ENCODE measurements around the gene MRPL19.

Gene MRPL19

GRCh38 chr2:75622929-75623328 lies 23.7 kb upstream of the MRPL19 start:
- Histone ChIP-seq H3K4me2 (ENCODE audit: low read length) (no peak overlapping the region), H3K27me3 (ENCODE audit: control insufficient read depth, low read length) (peaks cover 10% of the 10 kb centered on the region), H3K4me3 (ENCODE audit: low read length) (no peak overlapping the region), H3K9me3 (ENCODE audit: control insufficient read depth, insufficient read depth, low read length) (no peaks in the 10 kb centered on the region), H3K4me1 (ENCODE audit: control insufficient read depth, low read length) (no peaks in the 10 kb centered on the region), H3K9me2 (replicated peaks; ENCODE audit: control insufficient read depth, low read length) (no peaks in the 10 kb centered on the region), H3K79me2 (ENCODE audit: control insufficient read depth, low read length) (no peaks in the 10 kb centered on the region), H3K27ac (ENCODE audit: low read depth, low read length) (no peak overlapping the region), H3F3A (ENCODE audit: control insufficient read depth, insufficient read depth) (no peaks in the 10 kb centered on the region), H4K20me1 (ENCODE audit: control insufficient read depth, insufficient read depth, low read depth, low read length) (no peaks in the 10 kb centered on the region), H3K36me3 (ENCODE audit: control insufficient read depth, low read length) (no peaks in the 10 kb centered on the region)
- TF ChIP-seq CTCF (IDR thresholded peaks at IDR 0.05; ENCODE audit: low read depth, low read length, poor library complexity, severe bottlenecking) = no peak
- TF ChIP-seq EZH2phosphoT487 (IDR thresholded peaks at IDR 0.05; ENCODE audit: borderline replicate concordance, low read length) = no peak

GRCh38 chr2:75627902-75628504 lies 18.6 kb upstream of the MRPL19 start:
- H3K79me2 ChIP-seq (ENCODE audit: control insufficient read depth, low read length) = no peaks in the 10 kb centered on the region
- 0 out of 2 replicates have a peak, but pooled peaks cover 2% of the 10 kb centered on the region for H3K27me3 ChIP-seq (ENCODE audit: control insufficient read depth, low read length)
- H3K36me3 ChIP-seq (ENCODE audit: control insufficient read depth, low read length) = no peaks in the 10 kb centered on the region
- H3K4me3 ChIP-seq (ENCODE audit: low read length) = no peak overlapping the region
- TF ChIP-seq CTCF (IDR thresholded peaks at IDR 0.05; ENCODE audit: low read depth, low read length, poor library complexity, severe bottlenecking) (peak; percentile 89), EZH2phosphoT487 (IDR thresholded peaks at IDR 0.05; ENCODE audit: borderline replicate concordance, low read length) (no peak)
- H3K9me3 ChIP-seq (ENCODE audit: control insufficient read depth, insufficient read depth, low read length) = no peaks in the 10 kb centered on the region
- no peak overlapping the region for H3K4me2 ChIP-seq (ENCODE audit: low read length)
- no peaks in the 10 kb centered on the region for H4K20me1 ChIP-seq (ENCODE audit: control insufficient read depth, insufficient read depth, low read depth, low read length)
- H3K4me1 ChIP-seq (ENCODE audit: control insufficient read depth, low read length) = no peaks in the 10 kb centered on the region
- no peaks in the 10 kb centered on the region for H3F3A ChIP-seq (ENCODE audit: control insufficient read depth, insufficient read depth)
- H3K9me2 ChIP-seq (replicated peaks; ENCODE audit: control insufficient read depth, low read length) = no peaks in the 10 kb centered on the region
- H3K27ac ChIP-seq (ENCODE audit: low read depth, low read length) = no peak overlapping the region

- H3K27me3 ChIP-seq (ENCODE audit: control insufficient read depth, low read length) = peaks cover 5% of the 10 kb centered on the region; the same call in 1 of the 2 replicates
- H3K36me3 ChIP-seq (ENCODE audit: control insufficient read depth, low read length) = no peaks in the 10 kb centered on the region
- no peak overlapping the region for H3K4me3 ChIP-seq (ENCODE audit: low read length)
- H3K9me3 ChIP-seq (ENCODE audit: control insufficient read depth, insufficient read depth, low read length) = no peaks in the 10 kb centered on the region
- H4K20me1 ChIP-seq (ENCODE audit: control insufficient read depth, insufficient read depth, low read depth, low read length) = no peaks in the 10 kb centered on the region
- H3K27ac ChIP-seq (ENCODE audit: low read depth, low read length) = no peak overlapping the region
- TF ChIP-seq EZH2phosphoT487 (IDR thresholded peaks at IDR 0.05; ENCODE audit: borderline replicate concordance, low read length) (no peak), CTCF (IDR thresholded peaks at IDR 0.05; ENCODE audit: low read depth, low read length, poor library complexity, severe bottlenecking) (no peak)
- H3K4me1 ChIP-seq (ENCODE audit: control insufficient read depth, low read length) = no peaks in the 10 kb centered on the region
- H3K4me2 ChIP-seq (ENCODE audit: low read length) = no peak overlapping the region
- no peaks in the 10 kb centered on the region for H3F3A ChIP-seq (ENCODE audit: control insufficient read depth, insufficient read depth)
- no peaks in the 10 kb centered on the region for H3K9me2 ChIP-seq (replicated peaks; ENCODE audit: control insufficient read depth, low read length)
- H3K79me2 ChIP-seq (ENCODE audit: control insufficient read depth, low read length) = no peaks in the 10 kb centered on the region
Measured at GRCh38 chr2:75632091-75632701, 14.4 kb upstream of the MRPL19 start.

Data from DOHH2 (cell line).